NCI-H2196 (cell line): Measurements from ENCODE around the gene SEZ6.
"Not testable (repeated sequence)": the region's sequence is repeated elsewhere in the genome, so short reads cannot be mapped to it uniquely, and the experiment has no call there.

ENCODE experiments used
- DNase-seq: peaks from one replicate; lab custom pipeline; 2025; ENCODE audit not compliant: unreplicated experiment; lab: John Stamatoyannopoulos, UW

SEZ6 gene

GRCh38 chr17:28940142-28940541 is 65.7 kb downstream of the SEZ6 start:
- no peak for DNase-seq

GRCh38 chr17:28938552-28938951 is 67.3 kb downstream of the SEZ6 start:
- DNase-seq: no peak

DNA sequence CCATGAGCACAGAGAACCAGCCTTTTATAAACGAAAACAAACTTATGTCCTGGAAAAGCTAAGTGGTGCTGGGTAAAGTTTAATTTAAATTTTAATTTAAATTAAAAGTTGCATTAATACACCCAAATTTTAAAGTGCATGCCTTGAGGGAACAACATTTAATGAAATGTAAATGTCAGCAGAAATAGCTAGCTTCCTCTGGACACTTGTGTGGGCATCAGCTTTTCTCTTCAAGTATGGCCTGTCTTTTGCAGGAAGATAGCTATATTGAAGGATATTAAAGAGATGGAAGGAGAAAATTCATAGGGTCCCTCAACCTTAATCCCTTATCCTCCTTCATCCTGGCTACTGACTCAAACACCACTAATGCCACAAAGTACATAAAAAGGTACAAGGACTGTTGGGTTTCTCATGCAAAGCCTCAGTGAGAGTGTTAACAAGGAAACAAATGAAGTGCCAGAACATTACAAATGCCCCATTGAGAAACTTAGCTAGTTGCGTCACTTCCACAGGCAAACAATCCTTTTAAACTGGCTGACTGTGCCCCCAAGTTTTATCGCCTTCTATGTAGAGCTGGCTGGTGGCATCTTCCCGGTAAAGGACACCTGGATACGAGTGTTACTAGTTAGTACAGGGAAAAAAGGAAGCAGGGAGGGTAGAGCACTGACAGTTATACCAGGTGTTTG is 68.6 kb downstream of the SEZ6 start:
- no peak for DNase-seq

GRCh38 chr17:28935744-28936460 is 69.9 kb downstream of the SEZ6 start:
- no peak for DNase-seq

DNA sequence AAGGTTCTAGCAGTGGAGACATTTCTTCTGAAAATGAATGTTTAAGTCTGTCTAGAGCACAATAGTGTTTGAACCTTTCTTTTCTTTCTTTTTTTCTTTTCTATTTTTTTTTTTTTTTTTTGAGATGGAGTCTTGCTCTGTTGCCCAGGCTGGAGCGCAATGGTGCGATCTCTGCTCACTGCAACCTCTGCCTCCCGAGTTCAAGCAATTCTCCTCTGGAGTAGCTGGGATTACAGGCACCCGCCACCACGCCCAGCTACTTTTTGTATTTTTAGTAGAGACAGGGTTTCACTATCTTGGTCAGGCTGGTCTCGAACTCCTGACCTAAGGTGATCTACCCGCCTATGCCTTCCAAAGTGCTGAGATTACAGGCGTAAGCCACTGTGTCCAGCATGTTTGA is 71.3 kb downstream of the SEZ6 start:
- DNase-seq: not testable (repeated sequence)

DNA sequence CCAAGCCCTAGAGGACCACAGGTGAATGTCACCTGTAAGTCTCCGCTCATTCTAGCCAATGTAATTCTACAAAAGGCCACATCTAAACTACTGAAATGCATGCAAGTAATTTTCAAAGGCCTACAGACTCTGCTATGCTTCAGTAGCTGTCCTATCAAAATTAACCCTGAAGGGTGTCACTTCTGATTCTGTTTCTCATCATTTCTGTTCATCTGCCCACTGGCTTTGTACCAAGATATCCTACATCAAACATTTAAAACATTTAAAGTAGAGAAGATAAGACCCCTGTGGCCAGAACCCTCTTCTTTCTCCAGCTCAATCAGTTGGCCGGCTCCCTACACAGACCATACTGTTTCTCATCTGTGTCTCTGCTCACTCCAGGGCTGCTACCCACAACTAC is 76.0 kb downstream of the SEZ6 start:
- no peak for DNase-seq

GRCh38 chr17:28928061-28928460 is 77.8 kb downstream of the SEZ6 start:
- DNase-seq: no peak

DNA sequence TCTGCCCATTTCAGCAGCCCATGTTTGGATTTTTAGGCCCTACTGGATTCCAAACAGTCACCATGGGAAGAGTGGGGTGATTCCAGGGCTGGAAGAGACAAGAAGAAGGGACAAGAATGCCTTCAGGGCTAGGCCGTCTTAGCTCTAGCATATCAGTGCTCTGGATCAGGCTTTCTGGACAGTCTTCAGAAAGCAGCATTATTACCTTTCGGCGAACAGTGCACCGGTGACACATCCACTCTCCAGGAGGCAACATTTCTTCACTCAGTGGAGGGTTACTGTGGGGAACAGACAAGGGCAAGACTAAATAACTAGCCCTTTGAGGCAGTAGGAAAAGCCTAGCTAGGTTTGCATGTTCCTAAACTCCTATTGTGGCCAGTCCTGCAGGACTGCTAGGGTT is 79.0 kb downstream of the SEZ6 start:
- no peak for DNase-seq

- no peak for DNase-seq
Observed at GRCh38 chr17:28926366-28926765, 79.5 kb downstream of the SEZ6 start.

GRCh38 chr17:28925912-28926365 is 79.9 kb downstream of the SEZ6 start:
- peak; percentile 1 for DNase-seq

- DNase-seq: no peak
Observed at GRCh38 chr17:28920201-28920600, 85.6 kb downstream of the SEZ6 start.

- DNase-seq: no peak
Observed at GRCh38 chr17:28918295-28918694, 87.5 kb downstream of the SEZ6 start.

DNA sequence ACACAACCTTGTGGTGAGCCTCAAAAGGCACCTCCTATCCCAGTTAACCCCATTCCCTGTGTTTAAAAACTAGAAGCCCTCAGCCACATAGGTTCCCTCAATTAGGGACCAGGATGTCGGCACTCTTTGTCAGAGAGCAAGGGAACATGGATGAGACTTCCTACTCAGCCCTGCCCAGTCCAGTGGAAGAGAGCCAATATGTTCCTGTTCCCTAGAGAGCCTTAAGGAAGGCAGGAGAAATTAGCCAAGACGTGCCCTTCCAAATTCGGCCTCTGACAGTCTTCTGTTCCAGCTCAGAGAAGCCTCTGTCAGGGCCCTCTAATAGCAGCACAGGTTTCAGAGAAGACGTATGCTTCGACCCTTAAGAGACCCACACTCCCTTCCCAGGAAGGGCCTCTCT is 88.4 kb downstream of the SEZ6 start:
- DNase-seq: no peak

DNA sequence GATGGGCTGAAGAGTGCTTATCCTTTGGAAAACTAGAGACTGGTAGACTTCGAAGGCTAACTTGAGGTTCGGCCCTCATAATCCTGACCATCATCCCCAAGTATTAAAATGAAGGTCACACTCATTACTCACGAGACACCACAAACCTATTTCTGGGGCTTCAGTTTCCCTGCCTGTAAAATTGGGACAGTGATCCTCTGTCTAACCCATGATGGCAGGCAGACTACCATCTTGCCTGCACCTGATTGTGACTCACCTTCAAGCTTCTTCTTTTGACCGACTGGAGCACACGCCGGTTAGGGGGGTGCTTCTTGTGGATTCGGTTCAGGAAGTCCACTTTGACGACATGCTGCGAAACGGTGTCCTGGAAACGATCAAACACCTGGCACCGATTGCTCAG is 88.8 kb downstream of the SEZ6 start:
- DNase-seq: no peak

DNA sequence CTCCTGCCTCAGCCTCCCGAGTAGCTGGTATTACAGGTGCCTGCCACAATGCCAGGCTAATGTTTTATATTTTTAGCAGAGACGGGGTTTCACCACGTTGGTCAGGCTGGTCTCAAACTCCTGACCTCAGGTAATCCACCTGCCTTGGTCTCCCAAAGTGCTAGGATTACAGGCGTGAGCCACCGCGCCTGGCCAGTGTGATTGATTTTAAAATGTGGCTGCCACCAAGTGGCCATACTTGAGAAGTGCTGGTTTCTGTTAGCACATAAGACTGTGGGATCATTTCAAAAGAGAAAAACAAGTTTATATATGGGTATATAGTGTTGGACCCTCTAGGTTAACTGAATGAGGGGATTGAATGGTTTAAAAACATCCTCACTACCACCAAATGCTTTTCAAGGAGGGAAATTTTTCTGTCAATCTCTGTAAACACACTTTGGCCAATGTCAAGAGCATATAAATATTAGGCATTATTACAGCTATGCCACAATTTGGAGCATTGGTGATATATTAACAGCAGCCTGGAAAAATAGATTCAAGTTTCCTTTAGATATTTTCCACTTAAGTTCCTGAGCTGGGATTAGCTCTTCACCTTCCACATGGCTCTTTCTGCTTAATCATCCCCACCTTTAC is 89.4 kb downstream of the SEZ6 start:
- DNase-seq: peak; percentile 20

- no peak for DNase-seq
Observed at GRCh38 chr17:28912938-28913333, 92.9 kb downstream of the SEZ6 start.

DNA sequence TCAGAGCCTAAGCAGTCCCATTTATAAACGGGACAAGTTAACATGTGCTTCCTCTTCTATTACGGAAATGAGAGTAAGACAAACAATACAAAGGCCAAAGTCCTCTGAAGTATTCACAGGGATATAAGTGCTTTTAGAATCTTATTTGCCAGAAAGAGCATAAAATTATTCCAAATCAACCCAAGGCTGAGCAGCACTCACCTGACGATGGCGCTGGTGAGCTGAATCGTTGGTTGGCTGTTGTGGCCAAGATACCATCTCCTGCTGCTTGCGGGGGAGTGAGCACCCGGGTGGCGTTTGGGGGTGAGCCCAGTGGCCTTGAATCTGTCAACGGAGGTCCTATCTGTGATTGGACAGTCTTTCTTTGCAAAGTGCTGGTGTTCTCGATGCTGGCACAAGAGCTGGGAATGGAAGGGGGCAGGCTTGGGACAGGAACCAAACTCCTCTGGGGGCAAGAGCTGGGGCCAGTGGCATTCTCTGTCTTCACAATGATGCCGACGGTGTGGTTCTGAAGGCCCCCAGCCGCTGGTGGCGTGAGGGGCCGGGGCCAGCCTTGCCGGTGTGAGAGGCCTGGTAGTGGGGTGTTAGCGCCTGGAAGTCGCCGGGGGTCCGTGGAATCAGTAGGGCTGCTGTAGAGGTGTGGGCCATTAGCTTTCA is 93.4 kb downstream of the SEZ6 start:
- DNase-seq: no peak

DNA sequence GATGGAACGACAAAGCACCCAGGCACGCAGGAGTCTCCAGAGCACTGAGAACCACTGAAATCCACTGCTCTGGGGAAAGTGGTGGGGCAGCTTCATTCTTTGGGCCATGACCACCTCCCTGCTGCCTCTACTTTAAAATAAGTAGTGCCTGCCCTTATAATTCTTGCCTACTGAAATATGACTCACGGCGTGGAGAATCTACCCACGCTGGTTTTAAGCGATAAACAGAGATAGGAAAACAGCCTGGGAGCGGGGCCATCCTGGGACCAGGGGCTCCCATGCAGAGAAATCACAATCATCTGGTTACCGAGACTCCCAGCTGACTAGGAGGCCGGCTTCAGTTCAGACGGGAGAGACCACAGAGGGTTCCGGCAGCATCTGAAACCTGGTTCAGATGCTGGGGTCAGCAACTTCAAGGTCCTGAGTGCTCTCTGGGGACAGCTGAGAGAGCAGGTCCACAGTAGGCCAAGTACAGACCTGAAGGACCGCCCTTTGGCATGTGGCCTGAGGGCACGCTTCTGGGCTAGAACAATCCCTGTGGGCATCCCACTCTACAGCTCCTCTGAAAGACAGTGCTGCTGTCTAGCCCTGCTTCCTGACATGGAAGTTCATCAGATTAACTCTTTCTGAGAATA is 94.3 kb downstream of the SEZ6 start:
- no peak for DNase-seq

GRCh38 chr17:28910534-28910933 is 95.3 kb downstream of the SEZ6 start:
- no peak for DNase-seq

DNA sequence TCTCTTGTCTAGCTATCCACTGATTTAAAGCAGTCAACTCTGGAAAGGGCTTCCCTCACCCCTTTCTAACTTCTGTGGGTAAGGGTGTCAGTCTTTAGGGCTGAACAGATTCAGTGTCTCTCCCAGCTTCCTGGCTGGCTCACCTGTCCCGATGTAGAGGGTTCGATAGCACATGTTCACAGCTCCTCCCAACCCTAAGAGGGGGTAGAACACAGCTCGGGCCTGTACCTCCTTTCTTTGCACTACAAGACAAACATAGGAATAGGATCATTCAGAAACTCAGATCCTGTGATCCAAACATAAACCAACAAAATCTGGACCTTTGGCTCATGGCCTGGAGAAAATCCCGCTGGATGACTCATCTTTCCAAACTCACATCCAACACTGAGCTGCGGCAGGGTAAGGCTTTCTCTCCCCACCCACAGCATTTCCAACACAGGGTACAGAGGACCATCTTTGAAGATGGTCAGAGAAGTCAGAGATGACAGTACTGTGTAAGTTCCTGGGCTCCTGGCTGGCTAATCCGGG is 97.1 kb downstream of the SEZ6 start:
- DNase-seq: no peak
